RWPE1 (cell line): ENCODE measurements around the gene GCM1.

Experiments used
- CTCF ChIA-PET: fragments of 350-600 bp; sonication (Branson Sonifier 250); formaldehyde crosslinking; extraction: SDS; loops from one replicate; lab custom pipeline; 2021; lab: Yijun Ruan, JAX
- POLR2A ChIA-PET: fragments of 400-600 bp; formaldehyde crosslinking; extraction: SDS; loops from one replicate; lab custom pipeline; 2020; ENCODE audit warnings: antibody characterized with exemption; ENCODE audit not compliant: low non-redundant PET; lab: Yijun Ruan, JAX
- DNase-seq: peaks from one replicate; pipeline ENCODE4 v3.0.0; 2012; ENCODE audit warnings: low spot score
- H3K27ac ChIP-seq: fragments of 450-650 bp; 2 replicates; pipeline ENCODE4 v1.5.1; 2017
- TF ChIP-seq, protein P1 (sequence below): fragments of 450-650 bp; conservative IDR thresholded peaks from 2 replicates; pipeline ENCODE4 v1.5.1; 2017; ENCODE audit warnings: low read depth, mild to moderate bottlenecking

GCM1 gene

DNA sequence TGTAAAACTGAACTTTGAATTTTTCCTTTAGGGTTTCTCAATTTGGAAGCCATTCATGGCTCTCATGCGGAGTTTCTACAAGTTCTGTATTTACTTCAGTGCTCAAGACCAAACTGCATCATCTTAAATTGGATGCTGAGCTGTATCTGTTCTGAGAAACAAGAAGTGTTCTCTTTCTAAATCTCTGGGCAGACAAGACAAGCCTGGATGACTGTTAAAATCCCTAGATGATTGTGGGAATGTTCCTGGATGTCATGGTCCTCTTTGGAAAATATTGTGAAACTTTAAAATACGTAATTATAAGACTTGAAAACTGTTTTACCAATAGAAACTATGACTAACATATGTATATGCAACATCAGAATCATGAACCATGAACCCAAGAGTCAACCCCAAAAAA, 6.2 kb upstream of the GCM1 start:
- H3K27ac ChIP-seq, result no peak overlapping the region
- ChIA-PET CTCF (interaction anchor here (0.6 kb wide), 1 partner anchor 36 kb away, joined by 5 read pairs; no protein-coding TSS in a partner anchor), POLR2A (no interaction called here)
- no peak for DNase-seq
- TF ChIP-seq, protein P1, sequence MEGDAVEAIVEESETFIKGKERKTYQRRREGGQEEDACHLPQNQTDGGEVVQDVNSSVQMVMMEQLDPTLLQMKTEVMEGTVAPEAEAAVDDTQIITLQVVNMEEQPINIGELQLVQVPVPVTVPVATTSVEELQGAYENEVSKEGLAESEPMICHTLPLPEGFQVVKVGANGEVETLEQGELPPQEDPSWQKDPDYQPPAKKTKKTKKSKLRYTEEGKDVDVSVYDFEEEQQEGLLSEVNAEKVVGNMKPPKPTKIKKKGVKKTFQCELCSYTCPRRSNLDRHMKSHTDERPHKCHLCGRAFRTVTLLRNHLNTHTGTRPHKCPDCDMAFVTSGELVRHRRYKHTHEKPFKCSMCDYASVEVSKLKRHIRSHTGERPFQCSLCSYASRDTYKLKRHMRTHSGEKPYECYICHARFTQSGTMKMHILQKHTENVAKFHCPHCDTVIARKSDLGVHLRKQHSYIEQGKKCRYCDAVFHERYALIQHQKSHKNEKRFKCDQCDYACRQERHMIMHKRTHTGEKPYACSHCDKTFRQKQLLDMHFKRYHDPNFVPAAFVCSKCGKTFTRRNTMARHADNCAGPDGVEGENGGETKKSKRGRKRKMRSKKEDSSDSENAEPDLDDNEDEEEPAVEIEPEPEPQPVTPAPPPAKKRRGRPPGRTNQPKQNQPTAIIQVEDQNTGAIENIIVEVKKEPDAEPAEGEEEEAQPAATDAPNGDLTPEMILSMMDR, result no peak

DNA sequence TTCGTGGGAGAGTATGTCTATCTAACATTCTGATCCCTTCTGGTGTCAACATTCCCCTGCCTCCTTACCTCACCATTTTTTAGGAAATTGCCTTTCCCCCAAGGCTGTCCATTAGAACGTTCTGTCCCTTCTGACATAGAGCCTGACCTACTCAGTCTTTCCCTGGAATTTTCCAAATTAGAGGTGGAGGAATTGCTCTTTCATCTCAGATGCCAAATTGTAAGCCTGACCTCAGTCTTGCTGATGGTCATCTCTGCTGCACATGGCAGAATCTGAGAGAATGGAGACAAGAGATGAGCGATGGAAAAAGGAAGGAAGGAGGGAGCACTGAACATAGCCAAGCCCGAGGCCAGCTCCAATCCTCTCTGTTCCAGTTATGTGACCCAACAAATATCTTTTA, 5.4 kb upstream of the GCM1 start:
- no peak overlapping the region for H3K27ac ChIP-seq
- ChIA-PET POLR2A (no interaction called here), CTCF (interaction anchor here (0.6 kb wide), 2 partner anchors 35 to 50 kb away, joined by 3 to 5 read pairs; no protein-coding TSS in a partner anchor)
- DNase-seq, result no peak
- TF ChIP-seq, protein P1, result no peak

DNA sequence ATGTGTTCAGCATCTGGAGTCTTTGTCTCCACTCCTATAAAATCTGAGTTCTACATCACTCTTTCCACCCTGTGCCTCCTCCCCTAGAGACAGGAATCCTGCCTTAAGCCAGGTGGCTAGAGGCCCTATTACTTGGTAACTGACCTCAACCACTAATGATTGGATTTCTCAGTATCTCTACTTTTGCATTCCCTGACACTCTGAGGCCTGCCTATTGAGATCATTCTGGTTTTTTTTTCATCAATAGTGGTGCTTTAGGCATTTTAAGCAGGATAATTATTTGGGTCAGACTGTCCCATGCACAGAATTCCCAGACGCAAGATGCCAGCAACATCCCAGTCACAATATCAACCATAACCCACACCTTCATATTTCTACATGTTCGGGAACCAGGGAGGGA, 3.9 kb upstream of the GCM1 start:
- TF ChIP-seq, protein P1, result no peak
- H3K27ac ChIP-seq, result no peak overlapping the region
- DNase-seq, result no peak
- POLR2A ChIA-PET, result no interaction called here
- CTCF ChIA-PET, result no interaction called here

DNA sequence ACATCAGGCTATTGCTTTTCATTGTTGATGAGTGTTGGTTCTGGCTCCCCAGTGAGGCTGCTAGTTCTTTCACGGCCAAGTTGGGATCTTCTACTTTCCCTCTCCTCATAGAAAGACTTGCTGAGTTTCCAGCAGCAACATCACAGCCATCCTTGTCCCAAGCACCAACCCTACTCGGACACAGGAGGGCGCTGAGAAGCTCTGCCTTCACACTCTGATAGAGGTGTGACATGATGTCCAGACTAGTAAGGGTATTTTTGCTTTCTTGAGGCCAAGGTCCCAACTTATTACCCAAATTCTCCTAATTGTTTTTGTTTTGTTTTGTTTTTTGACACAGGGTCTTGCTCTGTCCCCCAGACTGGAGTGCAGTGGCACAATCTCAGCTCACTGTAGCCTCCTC, 3.0 kb upstream of the GCM1 start:
- no peak for DNase-seq

DNA sequence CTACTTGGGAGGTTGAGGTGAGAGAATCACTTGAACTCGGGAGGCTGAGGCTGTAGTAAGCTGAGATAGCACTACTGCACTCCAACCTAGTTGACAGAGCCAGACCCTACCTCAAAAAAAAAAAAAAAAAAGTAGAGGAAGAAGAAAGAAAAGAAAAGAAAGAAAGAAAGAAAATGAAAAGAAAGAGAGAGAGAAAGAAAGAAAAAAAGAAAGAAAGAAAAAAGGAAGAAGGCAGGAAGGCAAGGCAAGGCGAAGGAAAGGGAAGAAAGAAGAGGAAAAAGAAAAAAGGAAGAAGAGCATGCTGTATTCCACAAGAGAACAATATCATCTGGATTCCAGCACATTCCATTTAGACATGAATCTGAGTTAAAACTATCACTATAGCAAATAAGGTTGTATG, 3.8 kb downstream of the GCM1 start:
- TF ChIP-seq, protein P1, result no peak
- POLR2A ChIA-PET, result no interaction called here
- no peak overlapping the region for H3K27ac ChIP-seq
- no peak for DNase-seq
- CTCF ChIA-PET, result no interaction called here

More for the DNA sequence above, 3.0 kb upstream of the GCM1 start:
- CTCF ChIA-PET, result no interaction called here
- no peak overlapping the region for H3K27ac ChIP-seq
- POLR2A ChIA-PET, result no interaction called here
- TF ChIP-seq, protein P1, result no peak

DNA sequence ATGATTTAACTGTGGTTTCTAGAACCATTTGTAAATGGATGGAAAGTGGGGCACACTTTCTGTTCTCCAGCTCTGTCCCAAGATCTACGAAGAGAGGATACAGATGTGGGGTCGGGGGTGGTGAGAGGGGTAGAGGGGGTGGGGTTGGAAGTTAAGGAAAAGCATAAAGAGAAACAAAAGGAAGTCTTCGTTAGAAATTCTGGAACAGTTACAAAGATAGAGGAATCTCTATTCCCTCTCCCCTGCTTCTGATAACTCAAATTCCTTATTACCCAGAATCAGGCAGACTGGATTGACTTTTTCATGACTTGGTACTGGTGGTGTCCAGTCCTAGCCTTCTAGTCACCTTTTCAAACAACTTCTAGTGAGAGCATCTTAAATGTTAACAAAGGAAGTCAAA, 4.9 kb downstream of the GCM1 start:
- POLR2A ChIA-PET, result no interaction called here
- CTCF ChIA-PET, result no interaction called here

More for the DNA sequence above, 4.9 kb downstream of the GCM1 start:
- TF ChIP-seq, protein P1, result no peak
- DNase-seq, result no peak
- no peak overlapping the region for H3K27ac ChIP-seq
